AG04450 (cell line): ENCODE measurements around the gene PPP1R16B. TPM values are rescaled to one million over a fixed set of nuclear protein-coding genes. Genes with fewer than 3 reads are reported as not detected.

Experiments
- CTCF ChIA-PET: fragments of 300-600, 350-600 bp; formaldehyde crosslinking; extraction: SDS; loops from one replicate; lab custom pipeline; 2022; ENCODE audit warnings: antibody characterized with exemption, inconsistent platforms; lab: Charles Lee
- POLR2A ChIA-PET: fragments of 350-600 bp; formaldehyde crosslinking; extraction: SDS; loops from one replicate; lab custom pipeline; 2021; ENCODE audit warnings: antibody characterized with exemption, inconsistent platforms; lab: Yijun Ruan, JAX
- DNase-seq: peaks from one replicate; pipeline ENCODE4 v3.0.0-alpha.2; 2011; ENCODE audit warnings: low read depth, low spot score
- H3K27ac ChIP-seq: one replicate; pipeline ENCODE4 v1.5.1; 2012; ENCODE audit warnings: low read depth, low read length, control low read depth
- H3K27me3 ChIP-seq: one replicate; pipeline ENCODE4 v1.6.0; 2012; ENCODE audit warnings: low read length; ENCODE audit not compliant: control insufficient read depth, insufficient read depth
- H3K4me3 ChIP-seq: 2 replicates; pipeline ENCODE4 v1.5.1; 2011; ENCODE audit warnings: mild to moderate bottlenecking, low read depth, low read length, control low read depth
- H3K9me3 ChIP-seq: 2 replicates; pipeline ENCODE4 v1.5.1; 2012; ENCODE audit warnings: low read length; ENCODE audit not compliant: control insufficient read depth, insufficient read depth
- polyA plus RNA-seq: library from polyadenylated mRNA; depleted of rRNA; stranded (reverse); fragments of >200 nt; gene quantifications from 2 replicates; pipeline ENCODE4 v1.2.3, GENCODE V29; 2011
- TF ChIP-seq, protein P1 (sequence below): IDR thresholded peaks from 2 replicates; pipeline ENCODE4 v1.5.1; 2011; ENCODE audit warnings: low read depth, low read length, control low read depth, inconsistent platforms

Gene PPP1R16B
- polyA plus RNA-seq, 1 experiment: not detected

DNA sequence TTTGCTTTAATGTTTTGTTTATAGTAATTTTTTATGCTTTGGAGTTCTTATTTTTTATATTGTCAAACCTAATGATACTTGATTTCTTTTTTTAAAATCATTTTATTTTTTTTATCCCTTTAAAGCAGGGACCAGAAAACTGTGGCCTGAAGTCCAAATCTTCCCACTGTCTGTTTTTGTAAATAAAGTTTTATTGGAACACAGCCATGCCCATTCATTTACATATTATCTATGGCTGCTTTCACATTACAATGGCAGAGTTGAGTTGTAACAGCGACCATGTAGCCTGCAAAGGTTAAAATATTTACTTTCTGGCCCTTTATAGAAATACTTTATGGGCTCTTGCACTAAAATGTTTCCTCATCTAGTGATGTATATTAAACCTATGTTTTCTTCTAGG is 42.3 kb downstream of the PPP1R16B start:
- no peak overlapping the region for H3K4me3 ChIP-seq
- peaks cover 2% of the 10 kb centered on the region for H3K27me3 ChIP-seq
- no peak overlapping the region for H3K27ac ChIP-seq
- DNase-seq: no peak
- H3K9me3 ChIP-seq: no peaks in the 10 kb centered on the region
- CTCF ChIA-PET: no interaction called here
- POLR2A ChIA-PET: no interaction called here
- TF ChIP-seq, protein P1, sequence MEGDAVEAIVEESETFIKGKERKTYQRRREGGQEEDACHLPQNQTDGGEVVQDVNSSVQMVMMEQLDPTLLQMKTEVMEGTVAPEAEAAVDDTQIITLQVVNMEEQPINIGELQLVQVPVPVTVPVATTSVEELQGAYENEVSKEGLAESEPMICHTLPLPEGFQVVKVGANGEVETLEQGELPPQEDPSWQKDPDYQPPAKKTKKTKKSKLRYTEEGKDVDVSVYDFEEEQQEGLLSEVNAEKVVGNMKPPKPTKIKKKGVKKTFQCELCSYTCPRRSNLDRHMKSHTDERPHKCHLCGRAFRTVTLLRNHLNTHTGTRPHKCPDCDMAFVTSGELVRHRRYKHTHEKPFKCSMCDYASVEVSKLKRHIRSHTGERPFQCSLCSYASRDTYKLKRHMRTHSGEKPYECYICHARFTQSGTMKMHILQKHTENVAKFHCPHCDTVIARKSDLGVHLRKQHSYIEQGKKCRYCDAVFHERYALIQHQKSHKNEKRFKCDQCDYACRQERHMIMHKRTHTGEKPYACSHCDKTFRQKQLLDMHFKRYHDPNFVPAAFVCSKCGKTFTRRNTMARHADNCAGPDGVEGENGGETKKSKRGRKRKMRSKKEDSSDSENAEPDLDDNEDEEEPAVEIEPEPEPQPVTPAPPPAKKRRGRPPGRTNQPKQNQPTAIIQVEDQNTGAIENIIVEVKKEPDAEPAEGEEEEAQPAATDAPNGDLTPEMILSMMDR: no peak

DNA sequence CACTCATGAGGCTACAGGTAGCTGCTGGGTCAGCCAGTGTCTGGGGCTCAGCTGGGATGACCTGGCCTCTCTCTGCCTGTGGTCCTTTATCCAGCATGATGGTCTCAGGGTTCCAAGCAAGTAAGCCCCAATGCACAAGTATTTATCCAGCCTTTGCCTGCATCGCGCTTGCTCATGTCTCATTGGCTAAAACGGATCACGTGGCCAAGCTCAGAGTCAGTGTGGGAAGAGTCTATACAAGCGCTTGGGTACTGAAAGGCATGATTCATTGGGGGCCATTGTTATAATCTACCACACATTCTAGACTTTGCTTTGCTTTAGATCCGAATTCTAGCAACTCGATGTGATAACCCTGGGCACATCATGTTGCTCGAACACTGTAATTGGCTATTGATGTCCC is 48.3 kb downstream of the PPP1R16B start:
- no peaks in the 10 kb centered on the region for H3K27me3 ChIP-seq
- H3K27ac ChIP-seq: no peak overlapping the region
- TF ChIP-seq, protein P1: no peak
- no peak for DNase-seq
- CTCF ChIA-PET: no interaction called here
- H3K4me3 ChIP-seq: no peak overlapping the region
- POLR2A ChIA-PET: no interaction called here
- no peaks in the 10 kb centered on the region for H3K9me3 ChIP-seq

DNA sequence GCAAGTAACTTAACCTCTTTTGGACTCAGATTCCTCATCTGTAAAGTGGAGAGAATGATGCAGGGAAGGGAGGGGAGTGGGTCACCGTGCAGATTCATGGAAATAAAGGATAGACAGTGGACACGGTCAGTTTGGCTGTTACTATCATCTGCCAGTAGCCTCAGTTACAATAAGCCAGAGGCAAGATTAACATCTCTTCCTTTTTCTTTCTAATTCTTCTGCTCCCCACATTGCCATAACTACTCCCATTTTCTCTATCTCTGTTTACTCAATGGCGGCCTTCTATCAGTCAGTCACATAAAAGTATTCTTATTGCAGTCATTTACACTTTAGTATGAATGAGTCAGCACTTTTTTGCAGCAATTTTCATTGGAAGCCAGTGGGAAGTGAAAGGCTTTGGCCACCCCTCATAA is 49.2 kb downstream of the PPP1R16B start:
- TF ChIP-seq, protein P1: no peak
- no peak for DNase-seq
- Histone ChIP-seq H3K4me3 (no peak overlapping the region), H3K9me3 (no peaks in the 10 kb centered on the region), H3K27me3 (no peaks in the 10 kb centered on the region), H3K27ac (no peak overlapping the region)
- ChIA-PET CTCF (interaction anchor here (1.2 kb wide), 1 partner anchor 38 kb away, joined by 4 read pairs; no protein-coding TSS in a partner anchor), POLR2A (no interaction called here)

GRCh38 chr20:38855356-38855755 is 49.9 kb downstream of the PPP1R16B start:
- POLR2A ChIA-PET: no interaction called here
- no peaks in the 10 kb centered on the region for H3K27me3 ChIP-seq
- TF ChIP-seq, protein P1: no peak
- no peak overlapping the region for H3K27ac ChIP-seq
- H3K4me3 ChIP-seq: no peak overlapping the region
- H3K9me3 ChIP-seq: no peaks in the 10 kb centered on the region
- CTCF ChIA-PET: interaction anchor here (1.2 kb wide), 1 partner anchor 37 kb away, joined by 4 read pairs; no protein-coding TSS in a partner anchor
- DNase-seq: no peak

DNA sequence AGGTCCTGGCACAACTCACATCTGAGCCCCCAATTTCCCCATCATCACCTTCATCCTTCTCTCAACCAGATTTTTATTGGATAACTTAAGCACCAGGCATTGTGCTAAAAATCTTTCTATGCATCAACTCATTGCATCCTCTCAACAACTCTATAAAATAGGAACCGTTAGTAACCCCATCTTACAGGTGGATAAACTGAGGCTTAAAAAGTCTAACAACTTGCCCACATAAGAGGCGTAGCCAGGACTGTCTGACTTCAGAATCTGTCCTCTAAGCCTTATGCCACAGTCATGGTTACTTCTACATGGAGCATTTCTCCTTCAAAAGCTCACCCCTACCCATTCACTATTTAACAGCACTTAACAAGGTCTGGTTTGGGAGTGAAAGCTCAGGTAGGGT is 51.1 kb downstream of the PPP1R16B start:
- DNase-seq: no peak
- no peak overlapping the region for H3K4me3 ChIP-seq
- ChIA-PET POLR2A (no interaction called here), CTCF (no interaction called here)
- no peaks in the 10 kb centered on the region for H3K9me3 ChIP-seq
- no peak overlapping the region for H3K27ac ChIP-seq
- H3K27me3 ChIP-seq: no peaks in the 10 kb centered on the region
- TF ChIP-seq, protein P1: no peak
